MM.1S (cell line): ENCODE results near the gene HPDL.

ENCODE experiments used
- EZH2 ChIP-seq: fragments of 300-600 bp; sonication (generic); optimal IDR thresholded peaks from 2 replicates; pipeline ENCODE3; 2017; ENCODE audit warnings: low read depth, mild to moderate bottlenecking, antibody characterized with exemption, low read length, mixed read lengths
- EZH2phosphoT487 ChIP-seq: fragments of 300-600 bp; sonication (generic); IDR thresholded peaks from 2 replicates; pipeline ENCODE4 v1.6.1; 2018; ENCODE audit warnings: antibody characterized with exemption, low read length
- TF ChIP-seq, protein P1 (sequence below): fragments of 300-600 bp; sonication (generic); IDR thresholded peaks from 2 replicates; pipeline ENCODE4 v1.5.1; 2016; ENCODE audit warnings: antibody characterized with exemption, low read length, mixed read lengths

DNA sequence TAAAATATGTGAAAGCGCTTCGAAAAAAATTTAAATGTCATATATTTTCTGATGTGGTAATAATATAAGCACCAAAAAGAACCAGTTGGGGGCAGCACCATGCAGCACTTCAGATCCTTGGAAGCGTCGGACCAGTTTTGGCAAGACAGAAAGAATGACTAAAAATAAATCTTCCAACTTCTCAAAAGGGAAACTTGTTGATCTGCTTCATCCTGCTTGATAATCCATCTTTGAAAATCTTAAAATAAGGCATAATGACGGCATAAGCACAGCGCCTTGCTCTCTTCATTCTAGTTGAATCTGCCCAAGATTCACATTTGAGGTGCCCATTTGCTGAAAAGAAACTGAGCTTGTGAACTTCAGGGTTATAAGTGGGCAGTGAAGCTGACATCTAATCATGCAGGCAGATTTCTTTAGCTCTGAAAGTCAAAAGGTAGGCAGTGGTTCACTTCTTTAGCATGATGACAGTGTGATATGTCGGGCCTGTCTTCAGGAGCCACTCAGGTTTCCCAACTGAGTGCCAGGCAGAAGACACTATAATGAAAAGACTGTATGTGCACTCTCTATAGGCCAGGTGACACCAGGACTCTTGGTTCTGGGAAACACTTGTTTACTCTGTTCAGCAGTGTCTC, 33.3 kb downstream of the HPDL start:
- TF ChIP-seq, protein P1, sequence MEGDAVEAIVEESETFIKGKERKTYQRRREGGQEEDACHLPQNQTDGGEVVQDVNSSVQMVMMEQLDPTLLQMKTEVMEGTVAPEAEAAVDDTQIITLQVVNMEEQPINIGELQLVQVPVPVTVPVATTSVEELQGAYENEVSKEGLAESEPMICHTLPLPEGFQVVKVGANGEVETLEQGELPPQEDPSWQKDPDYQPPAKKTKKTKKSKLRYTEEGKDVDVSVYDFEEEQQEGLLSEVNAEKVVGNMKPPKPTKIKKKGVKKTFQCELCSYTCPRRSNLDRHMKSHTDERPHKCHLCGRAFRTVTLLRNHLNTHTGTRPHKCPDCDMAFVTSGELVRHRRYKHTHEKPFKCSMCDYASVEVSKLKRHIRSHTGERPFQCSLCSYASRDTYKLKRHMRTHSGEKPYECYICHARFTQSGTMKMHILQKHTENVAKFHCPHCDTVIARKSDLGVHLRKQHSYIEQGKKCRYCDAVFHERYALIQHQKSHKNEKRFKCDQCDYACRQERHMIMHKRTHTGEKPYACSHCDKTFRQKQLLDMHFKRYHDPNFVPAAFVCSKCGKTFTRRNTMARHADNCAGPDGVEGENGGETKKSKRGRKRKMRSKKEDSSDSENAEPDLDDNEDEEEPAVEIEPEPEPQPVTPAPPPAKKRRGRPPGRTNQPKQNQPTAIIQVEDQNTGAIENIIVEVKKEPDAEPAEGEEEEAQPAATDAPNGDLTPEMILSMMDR = peak; percentile 63
- TF ChIP-seq EZH2 (no peak), EZH2phosphoT487 (no peak)
